ENCODE measurements around the gene HSPA6.
A peak's percentile ranks its signal among the peaks of the same experiment; 100 is the strongest.
"Not testable (repeated sequence)": the region's sequence is repeated elsewhere in the genome, so short reads cannot be mapped to it uniquely, and the experiment has no call there.

Gene HSPA6

DNA sequence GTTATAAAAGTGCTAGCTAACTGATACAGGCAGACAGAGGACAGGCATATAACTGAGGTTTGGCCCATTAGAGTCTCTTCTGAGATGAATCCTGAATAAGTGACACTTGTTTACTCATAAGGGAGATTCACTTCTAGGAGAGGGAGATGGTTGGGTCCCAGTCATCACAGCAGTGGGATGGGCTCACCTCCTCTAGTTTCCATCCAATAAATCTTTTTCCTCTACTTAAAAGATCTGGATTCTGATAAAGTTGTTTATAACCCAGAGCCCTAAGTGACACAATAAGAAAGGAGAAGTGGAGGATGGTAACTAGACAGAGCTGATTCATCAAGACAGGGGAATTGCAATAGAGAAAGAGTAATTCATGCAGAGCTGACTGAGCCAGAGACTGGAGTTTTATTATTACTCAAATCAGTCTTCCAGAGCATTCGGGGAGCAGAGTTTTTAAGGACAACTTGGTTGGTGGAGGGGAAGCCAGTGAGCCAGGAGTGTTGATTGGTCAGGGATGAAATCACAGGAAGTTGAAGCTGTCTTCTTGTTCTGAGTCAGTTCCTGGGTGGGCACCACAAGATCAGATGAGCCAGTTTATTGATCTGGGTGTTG is 30.6 kb downstream of the HSPA6 start:
- H3K27me3 Mint-ChIP-seq, H3K4me3 Mint-ChIP-seq, H3K36me3 Mint-ChIP-seq, H3K9me3 Mint-ChIP-seq: not testable (repeated sequence)
- ATAC-seq (replicated peaks) (peak; percentile 98 to 99), DNase-seq (peak; percentile 49)
- peak overlapping the region; percentile 20 for H3K27ac Mint-ChIP-seq
- H3K4me1 Mint-ChIP-seq = peaks cover 9 to 19% of the 10 kb centered on the region in 2 donors

DNA sequence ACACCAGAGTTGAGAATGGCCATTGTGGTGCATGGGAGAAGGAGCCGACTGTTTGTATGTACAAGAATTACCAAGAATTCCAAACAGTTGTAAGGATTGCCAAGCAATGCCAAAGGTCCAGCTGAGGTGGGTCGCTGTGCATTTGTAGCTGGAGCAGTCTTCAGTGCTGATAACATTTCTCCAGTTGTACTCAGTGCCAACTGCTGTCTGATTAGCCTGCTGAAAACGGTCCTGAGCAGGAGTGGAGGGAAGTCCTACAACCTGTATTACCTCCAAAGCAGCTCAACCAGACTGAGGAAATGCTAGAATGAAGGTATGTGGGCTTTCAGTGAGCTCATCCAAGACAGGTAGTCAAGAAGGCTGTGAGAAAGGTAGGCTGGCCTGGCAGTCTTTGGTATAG is 31.8 kb downstream of the HSPA6 start:
- DNase-seq; H3K27ac Mint-ChIP-seq; H3K9me3 Mint-ChIP-seq; H3K4me3 Mint-ChIP-seq; H3K27me3 Mint-ChIP-seq; H3K36me3 Mint-ChIP-seq; ATAC-seq (replicated peaks): not testable (repeated sequence)
- H3K4me1 Mint-ChIP-seq = peaks cover 13 to 25% of the 10 kb centered on the region in 2 donors

DNA sequence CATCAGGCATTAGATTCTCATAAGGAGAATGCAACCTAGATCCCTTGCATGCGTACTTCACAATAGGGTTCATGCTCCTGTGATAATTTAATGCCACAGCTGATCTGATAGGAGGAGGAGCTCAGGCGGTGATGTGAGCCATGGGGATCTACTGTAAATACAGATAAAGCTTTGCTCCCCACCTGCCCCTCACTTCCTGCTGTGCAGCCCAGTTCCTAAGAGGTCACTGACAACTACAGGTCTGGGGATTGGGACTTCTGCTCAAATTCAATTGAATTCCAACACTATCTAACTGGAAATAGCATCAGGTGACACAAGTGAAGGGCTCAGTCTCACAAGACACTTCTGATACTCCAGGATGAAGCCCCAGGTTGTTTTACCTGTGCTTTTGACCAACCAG is 32.6 kb downstream of the HSPA6 start:
- H3K36me3 Mint-ChIP-seq; H3K9me3 Mint-ChIP-seq; ATAC-seq (replicated peaks); H3K4me3 Mint-ChIP-seq; DNase-seq; H3K27ac Mint-ChIP-seq; H3K27me3 Mint-ChIP-seq: not testable (repeated sequence)
- H3K4me1 Mint-ChIP-seq = peaks cover 15 to 29% of the 10 kb centered on the region in 2 donors

DNA sequence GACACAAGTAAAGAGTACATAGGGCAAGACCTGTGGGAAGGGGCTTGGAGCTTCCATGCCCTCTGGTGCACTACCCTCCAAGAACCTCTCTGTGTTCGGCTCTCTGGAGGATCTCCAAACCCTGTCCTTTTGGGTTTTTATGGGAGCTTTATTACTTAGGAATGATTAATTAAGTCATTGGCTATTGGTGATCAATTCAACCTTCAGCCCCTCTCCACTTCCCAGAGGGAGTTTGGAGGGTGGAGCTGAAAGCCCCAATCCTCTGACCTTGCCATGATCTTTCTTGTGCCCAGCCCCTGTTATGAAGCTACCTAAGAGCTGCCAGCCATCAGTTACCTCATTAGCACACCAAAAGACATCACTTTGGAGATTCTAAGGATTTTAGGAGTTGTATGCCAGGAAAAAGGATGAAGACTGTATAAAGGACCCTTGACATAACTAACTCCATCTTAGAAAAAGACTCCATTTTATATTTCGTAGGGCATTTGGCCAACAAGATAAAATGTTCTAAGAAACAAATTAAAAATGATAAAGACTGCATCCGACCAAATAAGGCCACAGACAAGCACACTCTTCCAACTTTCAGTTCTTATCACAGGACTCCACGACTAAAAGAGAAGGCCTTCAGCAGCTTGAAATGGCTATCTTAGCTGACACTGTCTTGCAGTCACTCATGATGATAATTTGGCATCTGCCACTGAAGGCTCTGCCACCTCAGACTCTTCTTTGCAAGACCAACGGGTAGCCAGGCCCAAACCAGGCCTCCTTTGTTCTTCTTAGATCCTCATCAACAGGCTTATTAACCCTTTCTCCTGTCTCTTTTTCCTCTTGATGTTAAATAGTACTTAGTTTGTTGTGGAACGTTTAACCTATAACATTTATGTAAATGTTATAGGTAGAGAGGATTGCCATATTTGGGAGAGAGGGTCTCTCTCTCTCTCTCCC is 33.4 kb downstream of the HSPA6 start:
- DNase-seq; H3K4me3 Mint-ChIP-seq; H3K27me3 Mint-ChIP-seq; H3K36me3 Mint-ChIP-seq; H3K9me3 Mint-ChIP-seq; H3K27ac Mint-ChIP-seq; ATAC-seq (replicated peaks): not testable (repeated sequence)
- H3K4me1 Mint-ChIP-seq = peaks cover 15 to 29% of the 10 kb centered on the region in 2 donors

DNA sequence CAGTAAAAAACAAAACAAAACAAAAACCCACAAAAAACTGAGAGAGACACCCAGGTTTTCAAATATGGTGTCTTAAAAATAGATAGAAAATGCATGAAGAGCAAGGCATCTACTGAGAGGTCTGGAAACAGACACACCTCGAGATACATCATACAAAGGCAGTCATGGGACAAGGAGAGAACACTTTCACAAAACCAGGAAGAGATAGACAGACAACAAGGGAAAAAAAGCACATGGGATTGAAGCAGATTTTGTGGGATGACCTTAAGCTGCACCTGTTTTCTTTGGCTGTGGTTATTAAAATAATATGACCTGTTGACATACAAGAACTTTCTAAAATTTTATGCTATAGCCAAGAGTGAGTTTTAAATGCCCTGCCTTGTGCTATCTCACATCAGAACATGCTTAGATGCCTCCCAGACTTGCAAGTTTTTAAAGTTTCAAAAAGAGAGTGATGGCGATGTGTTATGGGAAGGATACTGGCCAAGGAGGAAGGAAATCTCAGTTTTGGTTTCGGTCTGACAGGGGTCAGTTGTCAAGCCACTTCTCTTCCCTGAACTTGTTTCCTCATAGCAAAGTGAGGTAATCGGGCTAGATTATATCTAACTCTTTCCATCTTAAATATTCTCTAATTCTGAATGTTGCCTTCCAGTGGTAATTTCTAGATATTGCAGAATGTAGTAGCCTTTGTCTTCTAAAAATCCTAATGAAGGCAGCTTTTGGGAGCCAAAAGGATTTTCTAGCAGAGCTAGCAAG is 36.8 kb downstream of the HSPA6 start:
- H3K27me3 Mint-ChIP-seq, H3K36me3 Mint-ChIP-seq, H3K9me3 Mint-ChIP-seq, H3K4me3 Mint-ChIP-seq: not testable (repeated sequence)
- H3K4me1 Mint-ChIP-seq = peaks cover 8 to 14% of the 10 kb centered on the region in 2 donors
- ATAC-seq (replicated peaks) (peak; percentile 83 to 91), DNase-seq (peak; percentile 30)
- peak overlapping the region; percentile 1 for H3K27ac Mint-ChIP-seq

DNA sequence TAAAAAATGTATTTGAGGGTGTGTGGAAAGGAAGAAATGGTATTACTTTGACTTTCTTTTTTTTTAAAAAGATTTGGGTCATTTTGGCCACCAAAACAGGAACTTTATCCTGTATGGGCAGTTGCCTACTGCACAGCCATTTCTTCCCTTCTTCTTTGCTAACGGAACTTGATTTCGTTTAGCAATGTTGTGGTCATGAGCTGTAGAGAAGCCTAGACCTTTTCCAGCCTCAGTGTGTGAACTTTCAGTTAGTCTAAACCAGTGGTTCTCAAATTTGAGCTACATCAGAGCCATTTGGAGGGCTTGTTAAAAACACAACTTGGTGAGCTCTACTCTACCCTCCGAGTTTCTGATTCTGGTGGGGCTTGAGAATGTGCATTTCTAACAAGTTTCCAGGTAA is 38.1 kb downstream of the HSPA6 start:
- H3K9me3 Mint-ChIP-seq; H3K36me3 Mint-ChIP-seq; H3K27me3 Mint-ChIP-seq; ATAC-seq (replicated peaks); DNase-seq; H3K4me3 Mint-ChIP-seq; H3K27ac Mint-ChIP-seq: not testable (repeated sequence)
- peaks cover 12 to 18% of the 10 kb centered on the region in 2 donors for H3K4me1 Mint-ChIP-seq

DNA sequence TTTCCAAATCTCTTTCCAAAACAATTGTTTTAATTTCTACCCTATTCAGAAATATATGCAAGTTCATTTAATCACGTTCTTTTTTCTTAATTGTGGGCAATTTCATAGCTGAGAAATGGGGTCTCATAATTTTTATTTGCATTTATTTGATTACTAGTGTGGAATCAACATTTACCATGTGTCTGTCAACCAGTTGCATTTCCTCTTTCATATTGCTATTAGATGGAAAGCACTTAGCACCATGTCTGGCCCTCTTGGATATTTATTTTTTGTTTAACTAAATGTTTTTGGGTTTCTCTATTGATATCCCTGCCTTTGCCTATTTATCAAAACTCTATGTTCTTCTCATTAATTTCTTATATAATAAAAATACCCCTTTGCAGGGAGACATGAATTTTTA is 39.2 kb downstream of the HSPA6 start:
- peaks cover 12 to 18% of the 10 kb centered on the region in 2 donors for H3K4me1 Mint-ChIP-seq
- ATAC-seq (replicated peaks); H3K27me3 Mint-ChIP-seq; H3K36me3 Mint-ChIP-seq; H3K9me3 Mint-ChIP-seq; DNase-seq; H3K4me3 Mint-ChIP-seq; H3K27ac Mint-ChIP-seq: not testable (repeated sequence)

DNA sequence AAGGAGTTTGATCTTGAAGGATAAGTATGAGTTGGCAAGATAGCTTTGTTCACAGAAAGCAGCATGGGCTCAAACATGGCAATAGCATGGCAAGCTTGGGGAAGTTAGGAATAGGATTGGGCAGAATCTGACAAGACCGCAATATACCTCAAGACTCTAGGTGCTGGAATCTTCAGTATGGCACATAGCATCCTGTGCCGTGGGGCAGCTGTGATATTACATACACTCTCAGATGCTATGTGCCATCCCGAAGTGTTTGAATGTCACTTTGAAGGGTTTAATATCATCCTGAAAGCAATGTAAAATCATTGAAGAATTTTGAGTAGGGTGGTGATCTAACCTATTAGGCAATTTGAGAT is 42.2 kb downstream of the HSPA6 start:
- not testable (repeated sequence) for H3K36me3 Mint-ChIP-seq, H3K4me1 Mint-ChIP-seq, H3K27ac Mint-ChIP-seq, DNase-seq, H3K4me3 Mint-ChIP-seq, H3K27me3 Mint-ChIP-seq, H3K9me3 Mint-ChIP-seq
- ATAC-seq (replicated peaks) = peak in 1 of 2 donors; percentile 29

DNA sequence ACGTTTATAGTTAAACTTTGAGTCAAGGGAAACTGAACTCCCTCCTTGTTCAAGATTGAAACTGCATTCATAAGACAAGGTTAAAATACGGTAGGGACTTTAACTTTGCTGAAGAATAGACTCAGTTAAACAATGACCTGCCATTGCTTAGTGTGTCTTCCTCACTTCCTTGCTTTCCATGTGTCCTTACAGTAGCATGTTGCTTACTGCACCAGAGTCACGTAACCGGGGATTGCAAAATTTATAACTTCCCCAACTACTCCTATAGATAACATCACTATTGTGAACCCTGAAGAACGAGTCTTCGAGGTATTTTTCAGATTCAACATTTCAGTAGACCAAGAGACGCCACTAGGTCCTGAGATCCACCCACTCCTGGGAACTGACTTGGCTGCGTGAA is 47.4 kb downstream of the HSPA6 start:
- not testable (repeated sequence) for H3K4me3 Mint-ChIP-seq, DNase-seq

More for the DNA sequence above, 47.4 kb downstream of the HSPA6 start:
- H3K4me1 Mint-ChIP-seq, H3K27ac Mint-ChIP-seq, H3K27me3 Mint-ChIP-seq, H3K36me3 Mint-ChIP-seq, H3K9me3 Mint-ChIP-seq: not testable (repeated sequence)
- peak in 1 of 2 donors; percentile 29 for ATAC-seq (replicated peaks)
